OCI-LY1 (cell line): Measurements from ENCODE around the gene LARP1.

Source experiments
- EZH2 ChIP-seq: fragments of 200-600 bp; sonication (generic), shearing (Covaris generic); IDR thresholded peaks from 2 replicates; pipeline ENCODE4 v1.8.0; 2017; ENCODE audit warnings: borderline replicate concordance, mixed run types, mild to moderate bottlenecking, antibody characterized with exemption, low read length, moderate library complexity, mixed read lengths
- TF ChIP-seq, protein P1 (sequence below): fragments of 200-600 bp; sonication (generic), shearing (Covaris generic); IDR thresholded peaks from 2 replicates; pipeline ENCODE4 v1.5.1; 2017; ENCODE audit warnings: mild to moderate bottlenecking, antibody characterized with exemption, low read length, moderate library complexity, mixed read lengths

DNA sequence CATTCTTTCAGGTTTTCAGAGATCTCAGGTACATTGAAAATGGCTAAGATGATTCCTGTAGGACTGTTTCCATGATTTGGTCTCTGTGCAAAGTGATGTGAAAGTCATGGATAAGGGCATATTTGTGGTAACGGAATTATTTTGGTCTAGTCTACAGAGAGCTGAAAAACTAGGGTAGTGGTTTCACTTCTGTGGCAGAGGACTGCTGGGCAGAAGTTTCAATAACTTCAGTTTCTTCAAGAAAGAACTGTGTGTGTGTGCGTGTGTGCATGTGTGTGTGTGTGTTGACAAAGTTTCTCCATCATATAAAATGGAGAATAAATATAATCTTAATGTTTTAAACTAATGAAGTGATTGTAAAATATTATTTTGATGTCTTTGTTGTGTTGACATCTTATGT, 107.6 kb downstream of the LARP1 start:
- TF ChIP-seq, protein P1, sequence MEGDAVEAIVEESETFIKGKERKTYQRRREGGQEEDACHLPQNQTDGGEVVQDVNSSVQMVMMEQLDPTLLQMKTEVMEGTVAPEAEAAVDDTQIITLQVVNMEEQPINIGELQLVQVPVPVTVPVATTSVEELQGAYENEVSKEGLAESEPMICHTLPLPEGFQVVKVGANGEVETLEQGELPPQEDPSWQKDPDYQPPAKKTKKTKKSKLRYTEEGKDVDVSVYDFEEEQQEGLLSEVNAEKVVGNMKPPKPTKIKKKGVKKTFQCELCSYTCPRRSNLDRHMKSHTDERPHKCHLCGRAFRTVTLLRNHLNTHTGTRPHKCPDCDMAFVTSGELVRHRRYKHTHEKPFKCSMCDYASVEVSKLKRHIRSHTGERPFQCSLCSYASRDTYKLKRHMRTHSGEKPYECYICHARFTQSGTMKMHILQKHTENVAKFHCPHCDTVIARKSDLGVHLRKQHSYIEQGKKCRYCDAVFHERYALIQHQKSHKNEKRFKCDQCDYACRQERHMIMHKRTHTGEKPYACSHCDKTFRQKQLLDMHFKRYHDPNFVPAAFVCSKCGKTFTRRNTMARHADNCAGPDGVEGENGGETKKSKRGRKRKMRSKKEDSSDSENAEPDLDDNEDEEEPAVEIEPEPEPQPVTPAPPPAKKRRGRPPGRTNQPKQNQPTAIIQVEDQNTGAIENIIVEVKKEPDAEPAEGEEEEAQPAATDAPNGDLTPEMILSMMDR, result no peak
- TF ChIP-seq EZH2, result no peak
